A549 treated with CORT108297 at 1 μM for 4 hours (cell line): ENCODE results near the gene LIX1L. TPM values are rescaled to one million over a fixed set of nuclear protein-coding genes. Genes with fewer than 3 reads are reported as not detected.

Source experiments
- total RNA-seq: library from RNA; stranded (reverse); fragments of 200-300 nt; extraction: Qiagen RNA extraction; gene quantifications from 5 replicates; pipeline ENCODE4 v1.2.3, GENCODE V29; 2022

LIX1L gene
- total RNA-seq: 8.6 to 11.1 TPM (median 9.3 TPM) in 5 replicates

GRCh38 chr1:145957443-145958319, at the start of gene LIX1L:
Gene LIX1L, minus strand, starts transcription at chr1:145958017. Its CDS starts 90 bp downstream, at chr1:145957927.

GRCh38 chr1:145996433-145997015, 38.7 kb upstream of the LIX1L start, which contains the start of gene TXNIP:
Gene TXNIP, minus strand, starts transcription at chr1:145996579. Its CDS starts 313 bp downstream, at chr1:145996266.

GRCh38 chr1:145964328-145965118, 6.7 kb upstream of the LIX1L start, which contains the start of the genes ANKRD34A and POLR3GL:
Gene ANKRD34A, minus strand, starts transcription at chr1:145964575. Its CDS starts 2,816 bp downstream, at chr1:145961759.
Gene POLR3GL, plus strand, starts transcription at chr1:145964690. Its CDS starts 10,176 bp downstream, at chr1:145974866.

GRCh38 chr1:145927063-145927886, 30.5 kb downstream of the LIX1L start, which contains the start of gene RBM8A:
Gene RBM8A, minus strand, starts transcription at chr1:145927484. Its CDS starts 58 bp downstream, at chr1:145927426.

GRCh38 chr1:145918144-145918991, 39.4 kb downstream of the LIX1L start, which contains the start of gene PEX11B:
Gene PEX11B, minus strand, starts transcription at chr1:145918717. Its CDS starts 29 bp downstream, at chr1:145918688.

GRCh38 chr1:145885738-145886287, 72.0 kb downstream of the LIX1L start, which contains the start of gene ANKRD35:
Gene ANKRD35, minus strand, starts transcription at chr1:145885866. Its CDS starts 108 bp downstream, at chr1:145885758.

Other genes starting within 250 kb of the LIX1L start
- gene CD160, start 238.5 kb downstream of the LIX1L start, total RNA-seq: not detected in 5 replicates
- 9.8 to 11.3 TPM (median 10.7 TPM) in 5 replicates for gene RNF115, start 133.9 kb downstream of the LIX1L start, total RNA-seq
- gene POLR3C, start 133.8 kb downstream of the LIX1L start, total RNA-seq: 32.7 to 37.1 TPM (median 34.8 TPM) in 5 replicates
- gene NUDT17, start 112.4 kb downstream of the LIX1L start, total RNA-seq: 5.5 to 6.8 TPM (median 6.2 TPM) in 5 replicates
- 24.2 to 34.2 TPM (median 29.6 TPM) in 5 replicates for gene PIAS3, start 98.9 kb downstream of the LIX1L start, total RNA-seq
- gene ANKRD35, start 72.2 kb downstream of the LIX1L start, total RNA-seq: not detected in 5 replicates
- 0.34 to 0.70 TPM (median 0.58 TPM) in 5 replicates for gene ITGA10, start 48.0 kb downstream of the LIX1L start, total RNA-seq
- gene PEX11B, start 39.3 kb downstream of the LIX1L start, total RNA-seq: 23.1 to 28.9 TPM (median 27.6 TPM) in 5 replicates
- gene RBM8A, start 30.5 kb downstream of the LIX1L start, total RNA-seq: 191 to 243 TPM (median 201 TPM) in 5 replicates
- gene ANKRD34A, start 6.6 kb upstream of the LIX1L start, total RNA-seq: 0.10 to 0.23 TPM (median 0.16 TPM) in 5 replicates
- gene POLR3GL, start 6.7 kb upstream of the LIX1L start, total RNA-seq: 9.2 to 11.6 TPM (median 10.5 TPM) in 5 replicates
- gene TXNIP, start 38.6 kb upstream of the LIX1L start, total RNA-seq: 0.08 to 0.30 TPM (median 0.15 TPM) in 5 replicates
- gene HJV, start 63.7 kb upstream of the LIX1L start, total RNA-seq: not detected in 5 replicates
- gene NBPF10, start 186.8 kb upstream of the LIX1L start, total RNA-seq: 0.46 to 0.75 TPM (median 0.57 TPM) in 5 replicates